Glomerular visceral epithelial cell (primary cell): ENCODE results near the gene FOXE3.

Source experiments
- DNase-seq: peaks from one replicate; pipeline ENCODE4 v3.0.0-alpha.2; 2016; ENCODE audit errors: extremely low spot score

FOXE3 gene

DNA sequence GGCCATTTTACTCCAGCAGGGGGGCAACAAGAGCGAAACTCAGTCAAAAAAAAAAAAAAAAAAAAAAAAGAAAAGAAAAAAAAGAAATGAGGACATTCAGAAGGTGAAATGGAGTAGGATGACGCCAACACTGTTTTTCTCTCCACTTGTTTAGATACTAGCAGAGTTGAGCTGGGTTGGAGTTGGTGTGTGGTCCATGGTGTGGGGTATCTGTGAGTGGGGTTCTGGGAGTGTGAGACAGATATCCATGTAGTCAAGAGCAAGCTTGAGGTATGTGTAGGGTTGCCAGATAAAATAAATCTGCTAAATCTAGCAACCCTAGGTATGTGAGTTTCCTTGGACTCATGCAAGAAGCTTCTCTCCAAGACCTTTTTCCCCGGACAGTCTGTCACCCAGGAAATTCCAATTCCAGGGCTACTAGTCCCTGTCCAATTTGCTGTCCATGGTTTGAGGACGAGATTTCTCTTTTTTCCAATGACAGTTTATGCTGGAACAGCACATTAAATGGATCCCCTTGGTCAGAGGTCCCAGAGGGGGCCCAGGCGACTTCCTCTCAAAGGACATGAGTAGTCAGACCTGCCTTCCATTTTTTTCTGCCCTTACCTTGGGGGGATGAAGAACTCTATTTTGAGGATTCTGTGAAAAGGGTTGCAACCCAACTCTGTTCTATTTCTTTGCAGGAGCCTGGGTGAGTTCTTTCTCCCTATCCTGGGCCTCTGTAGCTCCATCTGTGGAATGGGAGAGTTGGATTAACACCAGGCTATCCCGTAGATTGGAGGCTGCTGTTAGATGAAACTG lies 19.6 kb downstream of the FOXE3 start:
- no peak for DNase-seq

DNA sequence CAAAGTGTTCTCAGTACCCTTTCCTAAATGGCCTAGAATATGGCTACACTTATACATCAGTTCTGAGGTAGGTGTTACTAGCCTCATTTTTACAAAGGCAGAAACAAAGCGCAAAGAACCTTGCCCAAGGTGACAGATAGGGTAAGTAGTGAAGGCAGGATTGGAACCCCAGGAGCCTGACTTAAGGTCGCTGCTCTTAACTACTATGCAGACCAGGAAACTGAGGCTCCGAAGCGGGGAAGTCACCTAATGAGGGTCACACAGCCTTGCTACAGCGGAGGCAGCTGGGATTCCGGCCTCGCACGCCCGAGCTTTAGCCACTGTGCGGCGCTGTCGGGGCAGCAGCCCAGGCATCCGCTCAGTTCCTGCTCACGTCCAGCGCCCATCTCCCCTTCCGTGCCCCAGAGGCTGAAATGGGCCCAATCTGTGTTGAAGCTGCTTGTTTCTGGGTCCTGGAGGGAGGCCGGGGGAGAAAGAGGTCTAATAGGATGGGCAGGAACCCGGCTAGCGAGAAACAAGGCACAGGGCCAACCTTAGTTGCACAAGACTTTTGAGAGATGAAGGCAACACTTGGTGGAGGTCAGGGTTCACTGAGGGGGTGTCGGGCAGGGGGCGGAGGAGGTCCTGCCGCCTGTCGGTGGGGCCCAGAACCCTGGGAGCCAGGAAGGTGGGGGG lies 20.4 kb downstream of the FOXE3 start:
- DNase-seq = peak; percentile 77

GRCh38 chr1:47436979-47437446 lies 20.9 kb downstream of the FOXE3 start:
- DNase-seq = peak; percentile 37

DNA sequence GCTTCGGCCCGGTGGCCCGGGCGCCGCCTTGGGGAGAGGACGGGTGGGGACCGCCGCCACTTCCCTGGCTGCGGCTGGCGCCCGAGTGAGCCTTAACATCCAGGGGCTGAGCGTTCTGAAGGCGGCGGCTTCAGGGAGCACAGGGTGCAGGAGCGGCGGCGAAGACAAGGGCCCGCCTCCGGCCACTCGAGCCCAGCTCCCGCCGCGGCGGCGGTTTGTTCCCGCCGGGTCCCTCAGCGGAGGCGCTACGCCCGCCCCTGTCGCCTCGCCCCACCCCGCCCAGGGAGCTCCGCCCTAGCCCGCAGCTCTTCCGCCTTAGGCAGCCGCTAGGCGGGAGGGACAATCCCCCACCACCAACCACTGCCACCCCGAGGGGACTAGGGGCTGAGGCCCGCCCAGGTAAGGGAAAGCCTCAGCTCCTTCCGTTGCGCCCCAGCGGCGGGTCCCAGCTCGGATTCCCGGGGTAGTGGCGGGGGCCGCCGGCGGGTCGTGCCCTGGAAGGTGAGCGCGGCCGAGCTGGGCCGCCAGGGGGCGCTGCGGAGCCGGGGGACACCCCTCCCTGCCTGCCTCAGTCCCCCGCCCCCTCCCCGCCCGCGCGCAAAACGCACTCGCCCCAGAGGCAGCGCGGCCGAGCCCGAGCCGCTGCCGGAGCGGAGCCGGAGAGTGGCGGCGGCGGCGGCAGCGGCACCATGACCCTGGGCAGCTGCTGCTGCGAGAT lies 21.5 kb downstream of the FOXE3 start, which contains the start of gene FOXD2:
Gene FOXD2 (plus strand): TSS at position 598 of the 718 bp plus-strand sequence. CDS start 92 bp downstream, at position 690.
- DNase-seq = peak; percentile 90

GRCh38 chr1:47438165-47439016 lies 22.3 kb downstream of the FOXE3 start:
- no peak for DNase-seq

DNA sequence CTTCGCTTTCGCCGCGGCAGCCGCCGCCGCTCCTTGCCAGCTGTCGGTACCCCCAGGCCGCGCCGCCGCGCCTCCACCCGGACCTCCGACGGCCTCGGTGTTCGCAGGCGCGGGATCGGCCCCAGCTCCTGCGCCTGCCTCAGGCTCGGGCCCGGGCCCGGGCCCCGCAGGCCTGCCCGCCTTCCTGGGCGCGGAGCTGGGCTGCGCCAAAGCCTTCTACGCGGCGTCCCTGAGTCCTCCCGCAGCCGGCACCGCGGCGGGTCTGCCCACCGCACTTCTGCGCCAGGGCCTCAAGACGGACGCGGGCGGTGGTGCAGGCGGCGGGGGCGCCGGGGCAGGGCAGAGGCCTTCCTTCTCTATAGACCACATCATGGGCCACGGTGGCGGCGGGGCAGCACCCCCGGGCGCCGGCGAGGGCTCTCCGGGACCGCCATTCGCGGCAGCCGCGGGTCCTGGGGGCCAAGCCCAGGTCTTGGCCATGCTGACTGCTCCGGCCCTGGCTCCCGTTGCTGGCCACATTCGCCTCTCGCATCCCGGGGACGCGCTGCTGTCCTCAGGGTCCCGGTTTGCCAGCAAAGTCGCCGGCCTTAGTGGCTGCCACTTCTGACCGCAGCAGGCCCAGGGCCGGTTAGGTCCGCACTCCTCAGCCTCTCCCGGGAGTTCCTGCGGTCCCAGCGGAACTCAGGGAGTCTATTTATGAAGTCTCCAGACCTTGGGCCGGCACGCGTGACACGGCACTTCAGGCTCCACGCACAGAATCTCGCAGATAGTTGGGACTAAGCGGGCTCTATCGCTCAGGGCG lies 23.1 kb downstream of the FOXE3 start:
- no peak for DNase-seq

GRCh38 chr1:47439819-47440598 lies 23.9 kb downstream of the FOXE3 start:
- no peak for DNase-seq

- DNase-seq = no peak
Observed at GRCh38 chr1:47440599-47441081, 24.6 kb downstream of the FOXE3 start.

DNA sequence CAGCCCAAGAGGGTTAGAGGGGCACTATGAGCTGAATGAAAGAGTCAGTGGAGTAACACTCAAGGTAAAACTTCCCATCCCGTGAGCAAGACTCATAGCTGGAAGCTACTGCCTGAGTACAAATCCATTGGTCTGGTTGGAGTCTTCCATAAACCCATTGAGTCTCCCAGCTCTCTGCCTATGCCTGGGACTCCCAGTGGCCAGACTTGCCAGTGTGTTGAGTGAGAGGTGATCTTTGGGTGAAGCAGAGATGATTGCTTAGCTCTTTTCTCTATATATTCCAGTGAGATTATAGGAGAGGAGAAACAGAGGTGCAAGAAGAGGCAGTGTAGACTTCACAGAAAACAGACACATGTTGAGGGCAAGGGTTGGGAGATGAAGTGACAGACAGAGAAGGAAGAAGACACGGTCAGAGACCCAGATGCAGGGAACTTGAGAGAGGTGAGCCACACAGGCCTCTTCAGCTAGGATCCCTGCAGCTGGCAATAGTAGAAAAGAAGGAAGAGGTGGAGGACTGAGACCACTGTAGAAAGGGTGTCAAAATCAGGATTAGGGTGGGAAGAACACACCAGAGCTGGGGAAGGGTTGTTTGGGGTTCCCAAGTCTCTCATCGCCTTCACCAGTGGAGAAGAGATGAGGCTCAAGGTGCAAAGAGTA lies 25.5 kb downstream of the FOXE3 start:
- no peak for DNase-seq

DNA sequence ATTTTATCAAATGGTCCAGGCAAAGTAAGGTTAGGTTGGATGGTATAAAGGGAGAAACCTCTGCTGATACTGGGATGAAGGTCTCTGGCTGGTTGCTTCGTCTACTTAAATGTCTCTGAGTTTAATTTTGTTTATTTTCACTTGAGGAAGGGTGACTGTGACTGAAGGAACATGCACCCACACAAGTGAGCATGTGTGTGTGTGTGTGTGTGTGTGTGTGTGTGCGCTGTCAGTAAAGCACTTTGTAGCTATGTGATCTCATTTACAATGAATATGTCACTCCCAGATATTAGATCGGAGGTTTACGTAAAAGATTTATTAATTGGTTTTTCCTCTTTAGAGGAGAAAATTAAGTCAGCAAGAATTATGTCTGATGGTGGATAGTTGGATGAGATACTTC lies 26.1 kb downstream of the FOXE3 start:
- DNase-seq = no peak

- no peak for DNase-seq
Observed at GRCh38 chr1:47442842-47443529, 26.9 kb downstream of the FOXE3 start.

DNA sequence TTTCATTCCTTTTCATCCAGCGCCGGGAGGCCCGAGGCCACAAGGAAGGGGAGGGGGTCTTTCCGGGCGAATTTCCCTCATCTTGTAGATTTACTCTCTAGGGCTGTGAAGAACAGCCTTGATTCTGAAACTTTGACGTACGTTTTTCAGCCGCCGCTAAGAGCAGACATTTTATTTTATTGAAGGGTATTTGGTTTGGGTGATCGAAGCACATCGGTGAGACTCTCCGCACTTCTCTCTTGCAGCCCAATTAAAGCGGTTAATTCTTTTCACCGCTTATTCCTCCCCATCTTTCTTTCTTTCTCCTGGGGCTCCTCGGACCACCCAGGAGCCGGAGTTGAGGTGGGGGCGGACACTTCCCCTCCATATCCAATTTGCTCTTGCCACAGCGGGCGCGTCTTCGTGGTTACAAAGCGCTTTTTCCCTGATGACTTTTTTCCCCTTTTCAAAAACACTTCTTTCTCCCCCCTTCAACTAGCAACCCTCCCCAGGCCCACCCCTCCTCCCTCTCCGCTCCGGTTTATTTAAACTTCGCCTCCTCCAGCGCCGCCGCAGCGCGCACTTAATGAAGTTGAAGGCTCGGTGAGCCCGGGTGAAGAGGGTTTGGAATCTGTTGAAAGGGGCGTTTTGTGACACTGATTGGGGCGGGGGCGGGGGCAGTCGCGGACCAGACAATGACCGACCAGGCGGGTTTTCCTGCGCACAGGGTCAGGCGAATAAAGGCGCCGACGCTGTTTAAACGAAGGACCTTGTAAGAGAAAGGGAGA lies 27.6 kb downstream of the FOXE3 start:
- DNase-seq = no peak

GRCh38 chr1:47444297-47444561 lies 28.1 kb downstream of the FOXE3 start:
- DNase-seq = no peak

- no peak for DNase-seq
Observed at GRCh38 chr1:47444562-47445465, 28.7 kb downstream of the FOXE3 start.

DNA sequence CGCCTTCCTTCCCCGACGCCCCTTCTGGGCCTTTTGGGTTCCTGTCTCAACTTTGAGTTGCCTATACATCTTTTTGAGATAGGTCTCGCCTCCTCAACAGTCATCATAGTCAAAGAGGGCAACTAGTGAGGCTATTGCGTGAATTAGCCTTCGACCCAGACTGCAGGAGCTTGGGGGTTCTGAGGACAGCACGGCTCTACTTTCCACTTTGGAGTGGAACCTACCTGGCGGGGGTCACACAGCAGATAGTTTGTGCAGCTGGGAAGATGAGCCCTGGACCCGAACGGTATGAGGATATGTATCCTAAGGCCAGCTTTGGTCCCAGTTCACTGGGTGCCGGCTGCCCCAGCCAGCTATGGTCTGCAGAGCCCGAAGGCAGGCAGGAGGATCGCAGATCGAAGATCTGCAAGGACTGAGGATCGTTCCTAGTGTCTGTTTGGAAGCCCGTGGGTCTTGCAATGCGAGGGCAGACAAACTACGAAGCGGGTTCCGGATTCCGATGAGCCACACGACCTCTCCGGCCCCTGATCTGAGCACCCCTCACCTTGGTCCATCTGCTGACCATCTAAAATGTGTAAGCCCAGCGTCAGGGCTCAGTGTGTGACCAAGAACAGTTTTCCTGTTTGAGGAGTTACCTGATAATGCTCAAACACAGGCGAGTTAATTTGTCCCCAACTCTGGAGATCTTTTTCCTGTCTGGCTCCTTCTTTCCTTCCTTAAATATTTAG lies 29.9 kb downstream of the FOXE3 start:
- no peak for DNase-seq
